Measurements from ENCODE around the gene MRPS25.

The MRPS25 gene

DNA sequence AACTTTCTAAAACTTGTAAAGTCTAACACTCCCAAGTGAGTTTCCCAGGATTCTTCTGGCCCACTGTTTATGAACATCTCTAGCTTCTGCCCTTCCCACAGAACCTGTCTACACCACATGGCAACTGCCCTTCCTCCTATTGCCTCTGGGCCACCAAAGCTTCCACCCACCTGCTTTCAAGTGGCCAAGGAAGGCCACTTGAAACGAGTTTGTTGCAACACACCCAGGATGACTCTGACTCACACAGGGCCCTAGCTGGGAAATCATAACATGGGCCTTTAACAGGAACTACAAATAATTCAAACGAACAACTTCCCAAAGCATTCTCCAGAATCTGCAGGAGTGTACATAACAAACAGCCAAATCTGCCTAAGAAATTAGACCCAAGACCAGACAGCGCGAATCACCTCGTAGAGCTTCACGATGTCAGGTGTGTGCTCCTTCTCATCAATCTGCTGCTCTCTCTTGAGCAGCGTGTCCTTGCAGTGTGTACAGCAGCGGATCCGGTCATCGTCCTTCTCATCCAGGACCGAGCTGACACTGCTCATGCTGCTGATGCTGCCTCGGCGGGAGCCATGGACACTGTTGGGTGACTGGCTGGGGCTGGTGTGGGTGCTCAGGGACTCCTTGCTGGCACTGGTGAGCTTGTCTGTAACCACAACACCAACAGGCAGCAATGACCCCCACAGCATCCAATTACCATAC is 17.0 kb upstream of the MRPS25 start:
- no peak for DNase-seq

DNA sequence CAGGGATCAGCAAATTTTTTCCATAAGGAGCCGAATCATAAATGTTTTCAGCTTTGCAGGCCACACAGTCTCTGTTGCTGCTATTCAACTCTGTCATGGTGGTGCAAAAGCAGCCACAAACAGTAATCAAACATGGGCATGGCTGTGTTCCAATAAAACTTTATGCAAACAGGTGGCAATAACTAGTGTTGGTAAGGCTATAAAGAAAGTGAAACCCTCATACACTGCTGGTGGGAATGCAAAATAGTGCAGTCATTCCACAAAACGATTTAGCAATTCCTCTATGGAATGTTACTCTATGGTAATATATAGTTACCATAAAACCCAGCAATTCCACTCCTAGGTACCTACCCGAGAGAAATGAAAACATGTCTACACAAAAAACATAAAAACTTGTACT is 14.0 kb upstream of the MRPS25 start:
- DNase-seq = no peak

GRCh38 chr3:15074500-15074899 is 9.4 kb upstream of the MRPS25 start:
- no peak for DNase-seq

- no peak for DNase-seq
Observed at GRCh38 chr3:15071699-15072098, 6.6 kb upstream of the MRPS25 start.

GRCh38 chr3:15069441-15069840 is 4.3 kb upstream of the MRPS25 start:
- DNase-seq = no peak

GRCh38 chr3:15066467-15066866 is 1.4 kb upstream of the MRPS25 start:
- no peak for DNase-seq

DNA sequence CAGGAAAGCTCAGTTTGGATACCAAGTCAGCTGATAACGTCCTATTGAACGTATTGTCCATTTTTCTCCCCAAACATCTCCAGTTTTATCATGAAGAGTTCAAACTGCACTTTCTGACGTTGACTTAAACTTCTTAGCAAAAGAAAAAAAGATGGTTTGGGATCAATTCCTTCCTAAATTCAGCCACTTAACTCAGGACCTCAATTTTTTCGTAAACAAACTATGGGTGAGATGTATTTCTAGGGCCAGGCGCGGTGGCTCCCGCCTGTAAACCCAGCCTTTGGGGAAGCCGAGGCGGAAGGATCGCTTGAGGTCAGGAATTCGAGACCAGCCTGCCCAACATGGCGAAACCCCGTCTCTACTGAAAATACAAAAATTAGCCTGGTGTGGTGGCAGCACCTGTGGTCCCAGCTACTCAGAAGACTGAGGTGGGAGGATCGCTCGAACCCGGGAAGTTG is 464 bp upstream of the MRPS25 start:
- no peak for DNase-seq

GRCh38 chr3:15064299-15064834 is 748 bp downstream of the MRPS25 start:
- no peak for DNase-seq

GRCh38 chr3:15063656-15064286 is 1.3 kb downstream of the MRPS25 start:
- DNase-seq = no peak

- no peak for DNase-seq
Observed at GRCh38 chr3:15063238-15063637, 1.9 kb downstream of the MRPS25 start.

DNA sequence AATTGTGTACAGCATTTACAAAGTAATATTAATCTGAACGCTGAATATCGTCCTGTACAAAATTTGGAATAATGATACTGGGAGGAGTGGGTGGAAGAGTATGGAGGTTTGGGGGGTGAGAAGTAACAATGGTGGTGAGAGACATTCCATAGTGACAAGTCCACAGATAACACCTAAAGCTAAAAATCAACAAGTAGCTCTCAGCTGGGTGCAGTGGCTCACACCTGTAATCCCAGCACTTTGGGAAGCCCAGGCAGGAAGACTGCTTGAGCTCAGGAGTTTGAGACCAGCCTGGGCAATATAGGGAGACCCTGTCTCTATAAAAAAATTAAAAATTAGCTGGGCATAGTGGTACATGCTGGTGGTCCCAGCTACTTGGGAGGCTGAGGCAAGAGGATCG is 5.1 kb downstream of the MRPS25 start:
- no peak for DNase-seq

DNA sequence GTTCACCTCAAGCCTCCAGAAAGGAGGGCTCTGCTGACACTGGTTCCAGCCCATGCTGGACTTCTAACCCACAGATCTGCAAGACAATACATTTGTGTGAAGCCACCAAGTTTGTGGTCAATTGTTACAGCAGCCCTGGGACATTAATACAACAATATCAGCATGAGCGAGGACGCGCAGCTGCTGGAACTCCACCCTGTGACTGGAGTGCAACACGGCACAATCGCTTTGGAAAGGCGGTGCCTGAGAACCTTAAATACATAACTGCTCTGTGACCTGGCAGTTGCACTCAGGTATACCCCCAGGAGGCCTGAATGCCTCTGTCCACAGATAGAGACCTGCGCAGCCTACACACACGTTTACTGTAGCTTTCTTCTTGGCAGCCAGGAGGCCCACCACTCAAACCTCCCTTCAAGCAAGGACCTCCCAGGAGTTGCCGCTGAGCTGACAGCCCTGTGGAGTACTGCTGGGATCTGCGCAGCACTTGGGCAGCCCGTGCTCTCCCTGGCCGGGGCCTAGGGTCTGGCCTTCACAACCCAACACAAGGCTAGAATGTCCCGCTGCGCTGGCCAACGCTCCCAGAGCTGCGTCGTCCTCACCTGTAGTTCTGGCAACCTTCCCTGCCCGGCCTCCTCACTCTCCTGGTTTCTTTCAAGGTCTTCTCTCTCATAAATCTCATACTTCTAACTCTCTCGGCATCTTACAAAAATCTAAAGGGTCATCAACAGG is 8.3 kb downstream of the MRPS25 start:
- no peak for DNase-seq

DNA sequence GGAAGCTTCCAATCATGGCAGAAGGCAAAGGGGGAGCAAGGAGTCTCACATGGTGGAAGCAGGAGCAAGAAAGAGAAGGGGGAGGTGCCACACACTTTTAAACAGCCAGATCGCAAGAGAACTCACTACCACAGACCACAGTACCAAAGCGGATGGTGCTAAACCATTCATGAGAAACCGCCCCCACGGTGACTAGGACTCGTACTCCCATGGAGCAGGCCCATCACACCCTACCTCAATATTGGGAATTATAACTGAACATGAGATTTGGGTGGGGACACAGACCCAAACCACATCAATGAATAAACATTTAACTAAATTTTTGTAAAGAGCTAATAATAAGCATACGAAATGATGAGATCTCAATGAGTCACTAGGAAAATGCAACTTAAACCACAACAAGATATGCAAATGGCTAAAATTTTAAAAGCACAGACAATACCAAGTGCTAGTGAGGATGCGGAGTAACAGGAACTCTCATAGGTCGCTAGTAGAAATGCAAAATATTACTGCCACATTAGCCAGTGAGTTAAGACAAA is 10.0 kb downstream of the MRPS25 start:
- DNase-seq = peak; percentile 6

GRCh38 chr3:15053541-15053940 is 11.6 kb downstream of the MRPS25 start:
- no peak for DNase-seq

DNA sequence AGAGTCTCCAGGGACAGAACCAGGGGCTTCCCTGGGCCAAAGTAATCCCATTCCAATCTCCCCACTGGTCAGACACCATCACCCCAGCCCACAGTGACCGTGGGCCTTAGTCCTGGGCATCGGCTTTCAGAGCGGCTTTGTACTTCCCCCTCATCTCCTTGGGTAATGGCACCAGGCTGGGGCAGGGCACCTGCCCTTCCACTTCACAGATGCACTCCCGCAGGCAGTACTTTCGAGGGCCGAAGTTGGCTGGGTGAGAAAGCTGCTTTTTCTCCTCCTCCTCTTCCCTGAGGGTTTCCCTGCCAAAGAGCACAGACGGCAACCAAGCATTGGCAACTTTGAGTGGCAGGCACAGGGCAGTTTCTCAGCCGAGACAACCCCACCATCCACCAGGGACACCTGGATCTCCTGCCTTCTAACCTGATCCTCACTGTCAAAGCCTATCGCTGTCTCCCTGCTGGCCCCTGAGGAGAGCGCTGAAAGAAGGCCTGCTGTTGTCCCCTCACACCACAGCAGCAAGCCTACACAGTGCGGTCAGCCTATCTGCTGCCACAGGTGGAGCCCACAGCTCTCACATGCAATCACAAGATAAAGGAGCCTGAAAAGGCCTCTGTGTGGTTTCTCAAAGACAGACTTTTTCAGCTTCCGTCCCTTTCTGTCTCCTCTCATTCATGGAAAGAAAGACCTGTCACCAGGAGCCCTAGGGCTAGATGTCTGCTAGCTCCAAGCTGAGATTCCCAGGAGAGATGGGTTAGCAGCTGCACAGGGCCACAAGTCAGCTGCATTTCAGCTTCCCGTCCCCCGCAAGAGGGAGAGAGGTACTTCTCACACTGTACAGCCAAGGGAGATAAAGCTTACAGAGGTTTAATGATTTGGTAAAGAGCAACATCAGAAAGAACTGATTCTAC is 12.5 kb downstream of the MRPS25 start:
- DNase-seq = no peak

DNA sequence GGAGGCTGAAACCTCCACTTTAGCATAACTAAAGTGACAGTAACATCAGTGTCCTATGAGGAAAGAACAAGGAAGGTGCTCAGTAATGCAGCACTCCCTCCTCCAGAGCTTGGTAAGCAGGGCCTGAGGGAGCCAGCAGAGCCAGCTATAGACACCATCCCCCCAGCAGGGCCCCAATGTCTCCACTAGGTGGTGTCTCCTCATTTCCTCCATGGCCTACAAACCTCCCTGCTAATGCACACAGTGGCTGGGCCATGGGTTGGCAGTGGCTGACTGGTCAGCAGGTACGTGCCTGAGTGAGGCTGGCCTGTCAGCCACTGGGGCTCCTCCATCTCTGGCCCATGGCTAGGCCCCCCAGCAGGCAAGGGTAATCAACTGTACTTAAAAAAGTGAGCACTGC is 13.6 kb downstream of the MRPS25 start:
- peak; percentile 6 for DNase-seq

DNA sequence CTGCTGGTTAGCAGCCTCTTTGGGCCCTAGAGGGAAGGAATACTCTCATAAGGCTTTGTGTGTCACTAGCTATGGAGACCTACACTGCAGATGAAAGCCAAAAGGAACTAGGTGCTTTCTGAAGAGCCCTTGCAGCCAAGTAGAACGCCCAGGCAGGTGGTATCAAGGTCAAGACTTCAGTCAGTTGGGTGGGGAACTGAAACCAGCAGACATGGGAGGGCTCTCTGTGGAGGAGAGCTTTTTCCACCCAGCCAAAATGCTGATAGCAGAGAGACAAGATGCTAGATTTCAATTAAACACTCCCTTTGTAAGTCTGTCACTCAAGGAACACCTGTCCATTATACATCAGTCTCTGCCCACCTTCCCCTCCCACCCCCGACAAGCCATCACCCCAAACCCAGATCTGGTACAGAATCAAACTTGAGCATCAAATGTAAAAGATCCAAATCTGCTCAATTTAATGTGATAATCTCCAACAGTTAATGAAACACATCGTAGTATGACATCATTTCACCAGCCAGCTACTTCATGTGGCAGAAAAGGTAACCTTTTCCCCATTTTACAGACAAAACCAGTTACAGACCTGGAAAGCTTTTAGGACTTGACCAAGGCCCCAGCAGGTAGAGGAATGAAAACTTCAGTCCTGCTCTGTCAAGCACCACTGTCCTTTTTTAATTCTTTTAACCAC is 14.6 kb downstream of the MRPS25 start:
- DNase-seq = peak; percentile 29

DNA sequence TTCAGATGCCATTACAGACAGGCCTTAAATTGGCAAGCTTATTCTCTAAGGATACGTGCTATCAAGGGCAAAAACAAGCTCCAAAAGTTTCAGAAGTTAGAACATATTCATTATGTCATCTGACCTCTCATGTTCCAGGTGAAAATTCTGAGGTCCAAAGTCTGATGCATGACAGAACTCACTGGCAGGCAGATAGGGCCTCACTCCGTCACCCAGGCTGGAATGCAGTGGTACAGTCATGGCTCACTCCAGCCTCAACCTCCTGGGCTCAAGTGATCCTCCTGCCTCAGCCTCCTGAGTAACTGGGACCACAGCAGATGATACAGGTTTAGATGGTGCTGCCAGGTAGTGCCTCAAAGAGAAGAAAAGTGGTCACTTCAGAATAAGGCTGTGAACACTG is 15.5 kb downstream of the MRPS25 start:
- DNase-seq = no peak

GRCh38 chr3:15045667-15046066 is 19.4 kb downstream of the MRPS25 start:
- DNase-seq = no peak

DNA sequence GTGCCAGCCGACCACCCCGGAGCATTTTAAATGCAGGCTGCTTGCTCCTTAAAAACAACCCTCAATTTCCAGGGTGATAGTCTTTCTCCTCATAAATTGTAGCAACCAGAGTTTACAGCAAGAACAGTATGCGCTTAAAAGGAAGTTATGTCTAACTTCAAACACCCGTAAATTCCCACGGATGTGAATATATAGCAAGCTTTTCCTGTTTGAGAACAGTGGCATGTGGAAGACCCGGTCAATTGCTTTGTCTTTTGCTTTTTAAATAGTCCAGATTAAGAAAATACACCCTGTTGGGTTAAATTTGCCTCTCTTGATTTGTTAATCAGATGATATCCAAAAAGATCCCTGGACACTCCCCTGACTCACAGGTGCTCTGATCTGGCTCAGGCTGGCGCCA is 20.8 kb downstream of the MRPS25 start:
- no peak for DNase-seq

DNA sequence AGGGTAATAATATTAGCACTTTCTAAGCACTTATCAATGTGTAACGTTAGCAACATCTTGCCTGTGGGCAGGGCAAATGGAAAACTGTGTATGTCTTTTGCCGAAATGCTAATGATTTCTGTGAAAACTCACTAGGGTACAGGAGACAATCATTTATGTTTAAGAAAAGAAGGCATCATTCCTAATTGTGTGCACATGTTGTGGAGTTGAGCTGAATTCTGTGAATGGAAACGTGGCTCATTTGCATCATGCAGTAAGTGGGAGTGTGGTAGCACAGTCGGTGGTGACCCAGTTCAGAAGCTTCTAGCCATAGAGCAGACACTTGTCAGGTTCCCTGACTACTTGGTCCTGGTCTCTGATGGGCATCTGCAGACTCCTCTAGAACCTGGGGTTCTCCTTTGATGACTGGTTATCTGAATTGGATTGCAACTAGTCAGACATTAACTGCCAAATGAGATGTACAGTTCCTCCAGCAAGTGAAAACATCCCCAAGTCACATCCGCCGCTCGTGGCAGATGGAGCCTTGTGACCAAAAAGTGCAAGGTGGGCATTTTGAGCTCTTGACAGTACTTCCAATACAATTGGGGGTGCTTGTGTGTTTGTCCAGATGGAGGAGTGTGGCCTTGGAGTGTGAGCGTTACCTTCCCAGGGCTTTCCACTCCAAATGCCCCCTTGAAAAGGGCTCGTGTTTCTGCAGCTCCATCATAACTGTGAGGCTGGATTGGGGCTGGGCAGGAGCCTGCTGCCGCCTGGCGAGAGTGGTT is 21.5 kb downstream of the MRPS25 start:
- no peak for DNase-seq
